Measurements from ENCODE around the gene ZBTB7A.

DNA sequence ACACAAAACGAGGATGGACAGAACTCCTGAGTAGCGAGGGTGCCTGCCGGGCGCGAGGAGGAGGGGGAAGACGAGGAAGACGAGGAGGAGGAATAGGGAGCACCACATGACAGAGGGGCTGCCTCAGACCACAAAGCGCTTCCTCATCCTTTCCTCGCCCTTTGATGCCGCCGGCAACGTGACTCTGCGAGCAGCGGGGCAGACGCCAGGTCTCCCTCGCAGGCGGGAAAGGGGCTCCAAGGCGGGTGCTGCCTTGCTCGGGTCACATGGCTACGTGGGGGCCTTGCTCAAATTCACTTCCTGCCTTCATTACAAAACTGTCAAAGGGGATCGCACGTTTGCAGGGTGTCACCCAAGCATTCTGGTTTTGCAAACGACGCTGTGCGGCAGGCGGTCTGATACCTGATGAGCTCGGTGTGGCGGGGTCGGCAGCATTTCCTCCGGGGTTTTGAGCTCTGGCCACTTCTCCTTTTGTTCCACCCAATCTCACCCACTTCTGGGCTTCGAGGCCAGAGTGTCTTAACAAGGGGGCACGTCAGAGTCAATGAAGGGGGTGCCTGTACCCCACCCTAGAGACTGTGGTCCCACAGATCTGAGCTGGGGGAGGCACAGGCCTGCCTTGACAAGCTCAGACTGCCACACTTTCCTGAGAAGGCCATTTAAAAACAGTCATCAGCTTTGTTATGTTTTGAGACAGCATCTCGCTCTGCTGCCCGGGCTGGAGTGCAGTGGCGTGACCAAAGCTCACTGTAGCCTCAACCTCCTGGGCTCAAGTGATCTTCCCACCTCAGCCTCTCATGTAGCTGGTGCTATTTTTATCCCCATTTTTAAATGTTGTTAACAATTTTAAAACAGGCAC lies 42.3 kb upstream of the ZBTB7A start:
- TF ChIP-seq, protein P1, sequence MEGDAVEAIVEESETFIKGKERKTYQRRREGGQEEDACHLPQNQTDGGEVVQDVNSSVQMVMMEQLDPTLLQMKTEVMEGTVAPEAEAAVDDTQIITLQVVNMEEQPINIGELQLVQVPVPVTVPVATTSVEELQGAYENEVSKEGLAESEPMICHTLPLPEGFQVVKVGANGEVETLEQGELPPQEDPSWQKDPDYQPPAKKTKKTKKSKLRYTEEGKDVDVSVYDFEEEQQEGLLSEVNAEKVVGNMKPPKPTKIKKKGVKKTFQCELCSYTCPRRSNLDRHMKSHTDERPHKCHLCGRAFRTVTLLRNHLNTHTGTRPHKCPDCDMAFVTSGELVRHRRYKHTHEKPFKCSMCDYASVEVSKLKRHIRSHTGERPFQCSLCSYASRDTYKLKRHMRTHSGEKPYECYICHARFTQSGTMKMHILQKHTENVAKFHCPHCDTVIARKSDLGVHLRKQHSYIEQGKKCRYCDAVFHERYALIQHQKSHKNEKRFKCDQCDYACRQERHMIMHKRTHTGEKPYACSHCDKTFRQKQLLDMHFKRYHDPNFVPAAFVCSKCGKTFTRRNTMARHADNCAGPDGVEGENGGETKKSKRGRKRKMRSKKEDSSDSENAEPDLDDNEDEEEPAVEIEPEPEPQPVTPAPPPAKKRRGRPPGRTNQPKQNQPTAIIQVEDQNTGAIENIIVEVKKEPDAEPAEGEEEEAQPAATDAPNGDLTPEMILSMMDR (conservative IDR thresholded peaks at IDR 0.05; ENCODE audit: low read length), result no peak
- TF ChIP-seq EZH2phosphoT487 (IDR thresholded peaks at IDR 0.05; ENCODE audit: borderline replicate concordance), result no peak

Measured in Loucy (cell line).